ENCODE measurements around the gene ARHGAP6.

The ARHGAP6 gene

DNA sequence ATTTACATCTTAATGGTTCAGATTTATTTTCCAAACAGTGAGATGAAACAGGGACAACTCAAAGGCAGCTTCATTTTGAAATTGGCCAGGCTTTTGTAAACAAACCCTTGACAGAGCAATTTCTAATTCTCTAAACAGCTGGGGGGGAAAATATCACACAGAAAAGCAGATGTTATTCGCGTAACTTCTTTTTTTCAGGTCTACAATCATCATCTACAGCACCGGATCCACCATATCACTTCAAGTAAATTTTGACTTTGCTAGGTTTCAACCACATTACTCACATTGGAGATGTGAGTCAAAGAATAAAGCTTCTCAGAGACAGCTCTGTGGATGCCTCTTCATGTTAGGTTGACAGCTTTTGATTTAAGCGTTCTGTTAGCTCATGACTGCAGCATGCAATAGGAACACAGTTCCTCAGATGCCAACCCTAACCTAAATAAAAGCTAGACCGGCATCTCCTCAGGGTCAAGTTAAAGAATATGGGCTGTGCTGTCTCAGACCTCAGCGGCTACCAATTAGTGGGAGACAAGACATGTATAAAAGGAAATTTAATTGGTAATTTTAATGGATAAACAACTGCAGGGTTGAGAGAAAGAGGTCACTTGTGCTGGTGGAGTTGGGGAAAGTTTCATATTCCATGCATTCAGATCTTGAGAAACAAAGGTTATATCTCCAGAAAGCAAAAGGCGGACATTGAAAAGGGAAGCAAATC, 345.8 kb downstream of the ARHGAP6 start:
- TF ChIP-seq, protein P1, sequence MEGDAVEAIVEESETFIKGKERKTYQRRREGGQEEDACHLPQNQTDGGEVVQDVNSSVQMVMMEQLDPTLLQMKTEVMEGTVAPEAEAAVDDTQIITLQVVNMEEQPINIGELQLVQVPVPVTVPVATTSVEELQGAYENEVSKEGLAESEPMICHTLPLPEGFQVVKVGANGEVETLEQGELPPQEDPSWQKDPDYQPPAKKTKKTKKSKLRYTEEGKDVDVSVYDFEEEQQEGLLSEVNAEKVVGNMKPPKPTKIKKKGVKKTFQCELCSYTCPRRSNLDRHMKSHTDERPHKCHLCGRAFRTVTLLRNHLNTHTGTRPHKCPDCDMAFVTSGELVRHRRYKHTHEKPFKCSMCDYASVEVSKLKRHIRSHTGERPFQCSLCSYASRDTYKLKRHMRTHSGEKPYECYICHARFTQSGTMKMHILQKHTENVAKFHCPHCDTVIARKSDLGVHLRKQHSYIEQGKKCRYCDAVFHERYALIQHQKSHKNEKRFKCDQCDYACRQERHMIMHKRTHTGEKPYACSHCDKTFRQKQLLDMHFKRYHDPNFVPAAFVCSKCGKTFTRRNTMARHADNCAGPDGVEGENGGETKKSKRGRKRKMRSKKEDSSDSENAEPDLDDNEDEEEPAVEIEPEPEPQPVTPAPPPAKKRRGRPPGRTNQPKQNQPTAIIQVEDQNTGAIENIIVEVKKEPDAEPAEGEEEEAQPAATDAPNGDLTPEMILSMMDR (IDR thresholded peaks at IDR 0.05) = no peak
- no peak overlapping the region for H3K27ac ChIP-seq
- no peaks in the 10 kb centered on the region for H3K36me3 ChIP-seq
- no peak for DNase-seq
- H3K4me1 ChIP-seq = no peaks in the 10 kb centered on the region
- peaks cover 0 to 13% (median 12%) of the 10 kb centered on the region in 3 donors for H3K9me3 ChIP-seq
- intact Hi-C loops (cut with DNase I; ENCODE audit: low total_unique reads) = no loop called here
- H3K27me3 ChIP-seq = no peaks in the 10 kb centered on the region
- no peak overlapping the region for H3K4me3 ChIP-seq

DNA sequence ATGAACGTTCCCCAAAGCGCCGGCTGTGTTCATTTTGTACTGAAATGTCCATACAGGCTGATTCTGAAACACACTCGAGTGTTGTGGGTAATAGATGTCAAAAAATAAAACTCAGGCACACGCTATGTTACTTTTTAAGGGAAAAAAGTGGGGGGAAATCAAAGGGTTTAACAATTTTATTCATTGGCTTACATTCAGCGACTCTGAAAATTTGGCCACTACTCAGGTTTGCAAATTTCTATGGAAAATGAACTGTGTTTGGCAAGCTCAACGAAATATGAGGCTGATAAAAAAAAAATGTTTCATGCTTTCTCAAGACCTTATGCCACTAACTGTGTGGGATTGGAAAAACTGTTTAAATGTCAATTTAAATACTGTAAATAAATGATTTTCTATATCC, 354.0 kb downstream of the ARHGAP6 start:
- Histone ChIP-seq H3K9me3 (no peaks in the 10 kb centered on the region), H3K27me3 (no peaks in the 10 kb centered on the region), H3K4me3 (no peak overlapping the region), H3K27ac (peak overlapping the region in 1 of 2 donors; percentile 15), H3K36me3 (no peaks in the 10 kb centered on the region), H3K4me1 (peaks cover 0 to 6% (median 0%) of the 10 kb centered on the region in 4 donors)
- DNase-seq = no peak
- TF ChIP-seq, protein P1 (IDR thresholded peaks at IDR 0.05) = no peak
- intact Hi-C loops (cut with DNase I; ENCODE audit: low total_unique reads) = no loop called here

DNA sequence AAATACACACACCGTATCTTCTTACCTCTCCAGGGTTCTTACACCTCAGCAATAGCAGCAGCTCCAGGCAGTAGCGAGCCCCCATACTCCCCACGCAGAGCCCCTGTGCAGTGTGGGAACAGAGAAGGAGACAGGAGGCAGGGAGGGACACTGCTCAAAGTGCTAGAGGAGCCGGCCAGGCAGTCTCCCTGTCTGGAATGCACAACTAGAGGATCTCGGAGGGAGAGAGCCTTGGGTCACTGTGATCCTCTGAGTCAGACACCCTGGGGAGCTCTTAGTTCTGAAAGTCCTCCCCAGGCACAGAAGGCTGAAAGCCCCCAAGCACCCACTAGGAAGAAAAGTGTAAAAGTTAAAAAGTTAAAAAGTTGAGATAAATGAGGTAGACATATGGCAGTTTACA, 356.5 kb downstream of the ARHGAP6 start:
- intact Hi-C loops (cut with DNase I; ENCODE audit: low total_unique reads) = no loop called here
- Histone ChIP-seq H3K27ac (no peak overlapping the region), H3K9me3 (no peaks in the 10 kb centered on the region), H3K27me3 (no peaks in the 10 kb centered on the region), H3K4me1 (peaks cover 0 to 6% (median 0%) of the 10 kb centered on the region in 4 donors), H3K4me3 (no peak overlapping the region), H3K36me3 (no peaks in the 10 kb centered on the region)
- DNase-seq = no peak
- TF ChIP-seq, protein P1 (IDR thresholded peaks at IDR 0.05) = no peak

DNA sequence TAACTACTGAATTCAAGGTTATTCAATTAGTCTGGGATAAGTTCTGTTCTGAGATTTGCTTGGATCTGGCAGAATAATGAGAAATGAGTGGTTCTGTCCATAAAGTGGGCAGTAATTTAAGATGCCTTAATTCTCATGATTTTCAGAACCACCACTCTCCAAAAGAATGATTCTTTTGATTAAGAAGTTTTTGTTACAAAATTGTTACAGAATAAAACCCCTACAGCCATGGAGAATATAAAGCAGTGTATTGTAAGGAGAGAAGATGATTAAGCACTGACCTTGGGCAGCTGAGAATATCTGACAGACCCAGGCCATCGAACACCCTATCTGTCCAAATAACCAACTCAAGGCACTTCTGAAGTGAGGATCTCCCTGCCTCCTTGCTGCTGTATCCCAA, 360.1 kb downstream of the ARHGAP6 start:
- peaks cover 0 to 6% (median 0%) of the 10 kb centered on the region in 4 donors for H3K4me1 ChIP-seq
- H3K27me3 ChIP-seq = no peaks in the 10 kb centered on the region
- no peaks in the 10 kb centered on the region for H3K36me3 ChIP-seq
- TF ChIP-seq, protein P1 (IDR thresholded peaks at IDR 0.05) = no peak
- H3K27ac ChIP-seq = no peak overlapping the region
- no peak overlapping the region for H3K4me3 ChIP-seq
- no peak for DNase-seq
- no peaks in the 10 kb centered on the region for H3K9me3 ChIP-seq
- intact Hi-C loops (cut with DNase I; ENCODE audit: low total_unique reads) = no loop called here

DNA sequence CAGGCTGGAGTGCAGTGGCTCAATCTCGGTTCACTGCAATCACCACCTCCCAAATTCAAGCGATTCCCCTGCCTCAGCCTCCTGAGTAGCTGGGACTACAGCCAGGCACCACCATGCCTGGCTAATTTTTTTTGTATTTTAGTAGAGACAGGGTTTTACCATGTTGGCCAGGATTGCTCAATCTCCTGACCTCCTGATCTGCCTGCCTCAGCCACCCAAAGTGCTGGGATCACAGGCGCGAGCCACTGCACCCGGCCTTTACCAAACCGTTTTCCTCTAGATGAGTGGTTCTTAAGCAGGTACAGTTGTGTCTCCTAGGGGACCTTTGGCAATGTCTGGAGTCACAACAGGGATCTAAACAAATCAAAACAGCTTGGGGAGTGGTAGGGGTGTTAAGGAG, 360.9 kb downstream of the ARHGAP6 start:
- Histone ChIP-seq H3K9me3 (no peaks in the 10 kb centered on the region), H3K4me1 (peaks cover 0 to 6% (median 0%) of the 10 kb centered on the region in 4 donors), H3K36me3 (no peaks in the 10 kb centered on the region), H3K4me3 (no peak overlapping the region), H3K27me3 (no peaks in the 10 kb centered on the region), H3K27ac (no peak overlapping the region)
- DNase-seq = no peak
- TF ChIP-seq, protein P1 (IDR thresholded peaks at IDR 0.05) = no peak
- intact Hi-C loops (cut with DNase I; ENCODE audit: low total_unique reads) = no loop called here
